IPS-20b (cell line): ENCODE measurements around the gene MOSPD2.

ENCODE experiments used
- H3K27ac ChIP-seq: one replicate; pipeline ENCODE4 v1.5.1; 2013; ENCODE audit warnings: low read length
- H3K27me3 ChIP-seq: 2 replicates; pipeline ENCODE4 v1.6.1; 2013; ENCODE audit warnings: mild to moderate bottlenecking, low read length, inconsistent platforms; ENCODE audit not compliant: insufficient read depth
- H3K36me3 ChIP-seq: 2 replicates; pipeline ENCODE4 v1.6.1; 2013; ENCODE audit warnings: low read depth, mild to moderate bottlenecking, inconsistent platforms, low read length, moderate library complexity; ENCODE audit not compliant: insufficient read depth
- H3K4me1 ChIP-seq: 2 replicates; pipeline ENCODE4 v1.6.1; 2013; ENCODE audit warnings: mild to moderate bottlenecking, control low read depth, inconsistent platforms, low read length, moderate library complexity; ENCODE audit not compliant: insufficient read depth
- H3K4me3 ChIP-seq: 2 replicates; pipeline ENCODE4 v1.5.1; 2013; ENCODE audit warnings: mild to moderate bottlenecking, low read length, inconsistent platforms
- H3K9ac ChIP-seq: 2 replicates; pipeline ENCODE4 v1.6.1; 2013; ENCODE audit warnings: low read depth, mild to moderate bottlenecking, inconsistent platforms, low read length, moderate library complexity
- H3K9me3 ChIP-seq: 2 replicates; pipeline ENCODE4 v1.6.1; 2013; ENCODE audit warnings: mild to moderate bottlenecking, low read depth, low read length, inconsistent platforms; ENCODE audit not compliant: insufficient read depth

The MOSPD2 gene

DNA sequence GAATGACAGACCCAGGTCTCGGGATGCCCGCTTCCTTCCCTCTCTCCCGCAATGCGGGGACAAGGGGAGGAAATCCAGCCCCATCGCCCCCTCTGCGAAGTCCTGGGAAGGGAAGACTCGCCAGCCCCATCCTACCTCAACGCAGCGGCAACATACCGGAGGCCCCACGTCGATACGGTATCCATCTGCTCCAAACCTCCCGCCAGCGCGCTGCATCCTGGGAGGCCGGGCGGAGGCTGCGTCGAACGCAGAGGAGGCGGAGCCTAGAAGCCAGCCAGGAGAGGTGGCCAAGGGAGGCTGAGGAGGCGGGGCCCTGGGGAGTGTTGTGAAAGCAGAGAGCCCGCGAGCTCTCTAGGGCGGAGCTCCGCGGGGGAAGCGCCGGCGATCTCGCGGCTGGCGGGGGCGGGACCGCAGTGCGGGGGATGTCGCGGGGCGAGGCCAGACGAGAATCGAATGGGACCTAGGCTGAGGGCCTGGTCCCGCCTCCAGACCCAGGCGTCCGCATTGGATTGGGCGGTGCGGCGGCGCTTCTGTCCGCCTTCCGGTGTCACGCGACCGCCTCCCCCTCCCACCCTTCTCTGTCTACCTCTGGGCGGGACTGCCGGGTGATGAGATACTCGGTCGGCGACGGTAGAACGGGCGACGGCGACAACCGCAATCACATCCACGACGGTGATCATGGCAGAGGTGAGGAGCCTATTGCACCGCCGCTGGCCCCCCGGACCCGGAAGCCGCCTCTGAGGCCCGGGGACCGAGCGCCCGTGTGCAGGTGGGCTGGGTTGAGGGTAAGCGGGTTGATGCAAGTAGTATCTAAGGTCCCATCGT lies at the start of gene MOSPD2, which contains the start of gene FANCB:
Gene MOSPD2 (plus strand): TSS at position 571 of the 825 bp plus-strand sequence. CDS start 108 bp downstream, at position 679.
Gene FANCB (minus strand): TSS at position 219 of the 825 bp plus-strand sequence. CDS start 7,559 bp downstream, outside the sequence.
- peak within 1 kb of the TSS; percentile 87 for H3K4me3 ChIP-seq
- peaks cover 8% of the 10 kb centered on the region; the same call in 1 of the 2 replicates for H3K36me3 ChIP-seq
- H3K27me3 ChIP-seq: no peaks in the 10 kb centered on the region
- no peak within 1 kb of the TSS for H3K27ac ChIP-seq
- H3K4me1 ChIP-seq: no peaks in the 10 kb centered on the region
- H3K9me3 ChIP-seq: no peaks in the 10 kb centered on the region
- peak within 1 kb of the TSS; percentile 82; the same call in 1 of the 2 replicates for H3K9ac ChIP-seq

DNA sequence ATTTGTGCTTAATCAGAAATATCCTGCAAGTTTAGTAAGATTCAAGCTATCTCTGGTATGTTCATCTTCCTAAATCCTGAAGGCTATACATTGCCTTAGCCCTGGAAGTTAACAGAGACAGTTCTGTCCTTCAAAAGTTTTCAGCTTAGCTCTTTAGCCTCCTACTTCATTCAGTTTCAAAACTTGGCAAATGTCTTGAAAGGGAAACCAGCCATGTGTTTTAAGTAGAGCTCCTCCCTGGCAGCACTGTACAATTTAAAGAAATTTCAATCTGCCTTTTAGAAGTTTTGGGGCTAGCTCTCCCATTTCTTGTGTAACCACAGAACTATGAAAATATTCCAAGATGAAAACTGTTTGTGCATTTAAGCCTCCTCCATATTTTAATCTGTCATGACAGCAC lies 47.4 kb upstream of the MOSPD2 start:
- no peak overlapping the region for H3K9ac ChIP-seq
- no peaks in the 10 kb centered on the region for H3K4me1 ChIP-seq
- H3K9me3 ChIP-seq: peaks cover 7% of the 10 kb centered on the region; the same call in 1 of the 2 replicates
- H3K27me3 ChIP-seq: no peaks in the 10 kb centered on the region
- no peak overlapping the region for H3K27ac ChIP-seq
- no peaks in the 10 kb centered on the region for H3K36me3 ChIP-seq
- no peak overlapping the region for H3K4me3 ChIP-seq

DNA sequence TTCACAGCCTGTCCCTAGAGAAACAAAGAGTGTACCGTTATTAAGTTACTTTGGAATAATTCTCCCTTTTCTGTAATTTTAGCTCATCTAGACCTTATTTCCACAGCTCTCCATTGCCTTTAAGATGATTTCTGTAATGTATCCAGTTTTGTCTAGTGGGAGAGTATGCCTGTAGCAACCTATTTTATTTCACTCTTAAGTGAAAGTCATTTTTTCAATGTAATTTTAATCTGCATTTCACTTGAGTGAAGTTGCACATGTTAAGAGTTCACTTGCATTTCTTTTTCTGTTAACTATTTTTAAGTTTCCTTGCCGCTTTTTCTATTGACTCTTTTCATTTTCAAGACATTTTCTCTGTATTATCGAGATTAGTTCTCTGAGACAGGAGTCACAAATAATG lies 46.9 kb upstream of the MOSPD2 start:
- Histone ChIP-seq H3K36me3 (no peaks in the 10 kb centered on the region), H3K4me1 (no peaks in the 10 kb centered on the region), H3K27ac (no peak overlapping the region), H3K27me3 (no peaks in the 10 kb centered on the region), H3K9ac (no peak overlapping the region), H3K4me3 (no peak overlapping the region), H3K9me3 (peaks cover 7% of the 10 kb centered on the region; the same call in 1 of the 2 replicates)

DNA sequence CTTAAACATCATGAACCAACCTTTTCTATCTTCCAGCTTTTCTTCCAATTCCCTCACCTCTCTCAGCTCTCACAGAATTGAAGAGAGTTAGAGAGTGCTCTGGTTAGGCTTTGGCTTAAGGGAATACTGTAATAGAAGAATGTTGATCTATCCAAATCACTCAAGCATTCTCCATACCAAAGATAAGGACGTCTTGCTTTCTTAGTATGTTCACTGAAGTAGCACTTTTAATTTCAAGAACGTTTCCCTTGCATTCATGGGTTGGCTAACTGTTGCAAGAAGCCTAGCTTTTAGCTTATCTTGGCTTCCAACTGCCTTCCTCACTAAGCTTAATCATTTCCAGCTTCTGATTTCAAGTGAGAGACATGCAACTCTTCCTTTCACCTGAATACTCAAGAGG lies 43.6 kb upstream of the MOSPD2 start:
- H3K9ac ChIP-seq: no peak overlapping the region
- H3K27ac ChIP-seq: no peak overlapping the region
- H3K4me3 ChIP-seq: no peak overlapping the region

DNA sequence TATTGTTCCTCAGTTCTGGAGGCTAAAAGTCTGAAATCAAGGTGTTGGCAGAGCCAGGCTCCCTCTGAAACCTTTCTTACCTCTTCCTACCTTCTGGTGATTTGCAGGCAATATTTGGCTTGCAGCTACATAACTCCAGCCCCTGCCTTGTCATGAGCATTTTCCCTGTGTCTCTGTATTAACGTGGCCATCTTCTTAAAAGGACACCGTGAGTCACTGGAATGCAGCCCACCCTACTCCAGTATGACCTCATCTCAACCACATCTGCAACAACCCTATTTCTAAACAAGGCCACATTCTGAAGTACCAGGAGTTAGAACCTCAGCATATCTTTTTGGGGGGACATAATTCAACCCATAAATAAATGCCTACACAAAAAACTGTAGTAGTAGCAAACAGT lies 41.1 kb upstream of the MOSPD2 start:
- Histone ChIP-seq H3K9ac (no peak overlapping the region), H3K9me3 (peaks cover 7% of the 10 kb centered on the region; the same call in 1 of the 2 replicates), H3K4me1 (peaks cover 2% of the 10 kb centered on the region; the same call in 1 of the 2 replicates), H3K4me3 (no peak overlapping the region), H3K36me3 (peaks cover 7% of the 10 kb centered on the region; the same call in 1 of the 2 replicates), H3K27ac (no peak overlapping the region), H3K27me3 (no peaks in the 10 kb centered on the region)

More for the DNA sequence above, 43.6 kb upstream of the MOSPD2 start:
- Histone ChIP-seq H3K27me3 (no peaks in the 10 kb centered on the region), H3K9me3 (peaks cover 7% of the 10 kb centered on the region; the same call in 1 of the 2 replicates), H3K36me3 (no peaks in the 10 kb centered on the region), H3K4me1 (peaks cover 2% of the 10 kb centered on the region; the same call in 1 of the 2 replicates)

DNA sequence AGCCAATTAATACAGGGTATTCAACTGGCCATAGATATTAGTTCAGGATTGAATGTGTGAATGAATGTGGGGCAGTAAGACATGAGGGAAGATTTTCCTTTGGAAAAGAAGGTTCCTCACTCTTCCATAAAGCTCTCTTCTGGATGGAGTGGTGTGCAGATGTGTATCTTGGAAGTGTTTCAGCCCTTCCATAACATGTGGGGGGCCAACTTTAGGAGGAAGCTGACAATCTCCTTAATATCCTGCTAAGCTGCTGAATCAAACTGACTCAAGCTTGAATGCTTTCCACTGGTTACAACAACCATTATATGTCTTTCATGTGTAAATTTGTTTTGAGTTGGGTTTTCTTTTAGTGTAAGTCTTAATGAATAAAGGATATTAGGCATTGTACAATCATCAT lies 40.6 kb upstream of the MOSPD2 start:
- H3K27ac ChIP-seq: no peak overlapping the region
- H3K4me3 ChIP-seq: no peak overlapping the region
- H3K36me3 ChIP-seq: peaks cover 7% of the 10 kb centered on the region; the same call in 1 of the 2 replicates
- H3K9ac ChIP-seq: no peak overlapping the region
- peaks cover 2% of the 10 kb centered on the region; the same call in 1 of the 2 replicates for H3K4me1 ChIP-seq
- no peaks in the 10 kb centered on the region for H3K27me3 ChIP-seq
- H3K9me3 ChIP-seq: peaks cover 7% of the 10 kb centered on the region; the same call in 1 of the 2 replicates

DNA sequence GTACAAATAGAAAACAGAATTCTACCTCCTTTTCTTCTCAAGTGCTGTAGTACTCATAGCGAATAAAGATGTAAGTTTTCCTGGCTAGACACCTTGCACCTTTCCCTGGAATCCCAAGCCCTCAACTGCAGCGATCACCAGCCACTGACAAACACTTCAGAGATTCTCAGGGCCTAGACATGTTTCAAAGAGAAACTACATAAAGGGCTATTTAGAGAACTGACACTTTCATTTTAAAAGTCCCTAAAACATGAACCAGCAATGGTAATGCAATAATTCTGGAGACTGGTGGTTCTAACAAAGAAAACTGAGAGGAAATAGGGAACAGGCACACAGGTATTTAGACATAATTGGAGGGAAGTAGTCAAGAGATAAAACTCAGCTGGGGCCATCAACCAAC lies 36.1 kb upstream of the MOSPD2 start:
- Histone ChIP-seq H3K9me3 (no peaks in the 10 kb centered on the region), H3K9ac (no peak overlapping the region), H3K4me1 (peaks cover 2% of the 10 kb centered on the region; the same call in 1 of the 2 replicates), H3K36me3 (peaks cover 21% of the 10 kb centered on the region), H3K27me3 (no peaks in the 10 kb centered on the region), H3K4me3 (no peak overlapping the region), H3K27ac (no peak overlapping the region)

DNA sequence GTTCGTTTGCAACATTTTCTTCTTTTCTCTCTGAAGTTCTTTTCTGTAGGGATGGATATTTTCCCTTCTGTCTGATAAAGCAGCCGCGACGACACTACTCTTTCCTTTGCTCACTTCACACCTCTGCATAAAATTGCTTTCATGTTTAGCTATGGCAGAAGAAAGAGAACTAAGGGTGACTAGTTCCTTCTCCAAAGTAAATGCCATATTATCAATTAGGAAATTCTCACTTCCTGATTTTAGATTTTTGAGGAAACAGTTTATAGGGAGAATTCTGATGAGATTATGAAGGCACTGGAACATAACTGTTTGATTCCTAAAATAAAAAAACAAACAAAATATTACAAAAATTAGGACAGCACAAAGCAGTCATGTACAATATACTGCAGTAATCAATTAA lies 29.6 kb upstream of the MOSPD2 start:
- no peaks in the 10 kb centered on the region for H3K4me1 ChIP-seq
- no peak overlapping the region for H3K4me3 ChIP-seq
- no peak overlapping the region for H3K9ac ChIP-seq
- no peaks in the 10 kb centered on the region for H3K9me3 ChIP-seq
- H3K36me3 ChIP-seq: peaks cover 32% of the 10 kb centered on the region
- H3K27ac ChIP-seq: no peak overlapping the region
- H3K27me3 ChIP-seq: no peaks in the 10 kb centered on the region

DNA sequence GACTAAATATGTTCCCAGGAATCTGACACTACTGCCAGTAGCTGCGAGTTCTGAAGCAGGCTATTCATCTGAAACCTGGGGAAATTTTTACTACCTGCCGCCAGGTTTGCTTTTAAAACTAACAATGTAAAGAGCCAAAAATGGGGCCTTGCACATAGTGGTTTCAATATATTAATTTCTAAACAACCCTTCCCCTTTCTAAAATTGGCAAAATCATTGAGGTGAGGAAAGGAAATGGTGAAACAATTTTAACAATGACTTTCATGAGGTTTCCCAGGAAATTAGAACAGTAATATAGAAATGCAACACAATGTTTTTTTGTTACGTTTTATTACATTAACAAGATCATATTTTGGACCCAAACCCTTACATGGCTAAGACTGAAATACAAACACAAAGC lies 21.7 kb upstream of the MOSPD2 start:
- Histone ChIP-seq H3K27ac (no peak overlapping the region), H3K27me3 (no peaks in the 10 kb centered on the region), H3K9me3 (no peaks in the 10 kb centered on the region), H3K4me1 (no peaks in the 10 kb centered on the region), H3K9ac (no peak overlapping the region), H3K4me3 (no peak overlapping the region), H3K36me3 (peaks cover 16% of the 10 kb centered on the region; the same call in 1 of the 2 replicates)

DNA sequence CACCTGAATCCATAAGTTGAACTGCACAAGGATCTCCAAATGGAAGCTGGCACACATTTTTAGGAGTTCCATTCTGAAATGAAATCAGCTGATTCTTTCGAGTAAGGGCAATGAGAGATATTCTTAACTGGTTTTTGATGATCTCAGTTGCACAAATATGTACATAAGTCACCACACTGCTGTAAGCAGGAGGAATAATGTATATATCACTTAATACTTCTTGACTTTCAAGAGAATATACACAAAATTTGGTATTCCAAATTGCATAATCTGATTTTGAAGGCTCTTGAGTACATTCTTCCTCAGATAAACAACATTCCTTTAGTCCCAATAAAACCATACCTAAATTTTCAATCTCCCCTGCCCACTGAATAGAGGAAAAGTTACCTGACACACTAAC lies 8.6 kb upstream of the MOSPD2 start:
- Histone ChIP-seq H3K27me3 (no peaks in the 10 kb centered on the region), H3K36me3 (peaks cover 32% of the 10 kb centered on the region; the same call in 1 of the 2 replicates), H3K9ac (no peak overlapping the region), H3K9me3 (peaks cover 11% of the 10 kb centered on the region; the same call in 1 of the 2 replicates), H3K4me1 (no peaks in the 10 kb centered on the region), H3K4me3 (no peak overlapping the region), H3K27ac (no peak overlapping the region)

DNA sequence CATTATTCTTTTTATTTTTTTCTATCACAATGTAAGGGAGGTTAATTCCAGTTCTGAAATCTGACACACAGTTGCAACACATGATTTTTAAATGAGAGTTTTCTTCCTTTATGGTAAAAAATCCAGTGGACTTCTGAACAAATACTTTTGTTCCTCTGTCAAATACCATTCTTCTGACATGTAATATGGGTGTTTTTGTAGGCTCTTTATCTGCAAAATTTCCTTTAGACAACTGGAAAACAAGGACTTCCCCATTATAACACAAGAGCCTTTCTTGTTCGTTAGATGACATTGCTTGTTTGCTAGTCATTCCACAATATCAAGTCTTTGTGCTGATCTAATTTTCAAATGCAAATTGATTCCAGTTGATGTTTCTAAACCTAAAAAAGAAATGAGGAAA lies 8.0 kb upstream of the MOSPD2 start:
- H3K27ac ChIP-seq: no peak overlapping the region
- H3K9me3 ChIP-seq: peaks cover 11% of the 10 kb centered on the region; the same call in 1 of the 2 replicates
- H3K9ac ChIP-seq: no peak overlapping the region
- no peaks in the 10 kb centered on the region for H3K4me1 ChIP-seq
- peaks cover 32% of the 10 kb centered on the region; the same call in 1 of the 2 replicates for H3K36me3 ChIP-seq
- no peaks in the 10 kb centered on the region for H3K27me3 ChIP-seq
- H3K4me3 ChIP-seq: no peak overlapping the region
